ENCODE data around the gene GRIP1.

- TF ChIP-seq RAD21 (IDR thresholded peaks at IDR 0.05; ENCODE audit: low read length) = no peak
- no peak for TF ChIP-seq SMC3 (IDR thresholded peaks at IDR 0.05; ENCODE audit: low read depth, low read length)
- no peak for TF ChIP-seq CTCF (conservative IDR thresholded peaks at IDR 0.05; ENCODE audit: low read depth, low read length)
- no peak for TF ChIP-seq ELK1 (IDR thresholded peaks at IDR 0.05; ENCODE audit: borderline replicate concordance, low read depth, low read length)
- no peak for TF ChIP-seq MAFK (IDR thresholded peaks at IDR 0.05; ENCODE audit: low read depth, low read length)
- TF ChIP-seq CEBPB (IDR thresholded peaks at IDR 0.05; ENCODE audit: low read depth, low read length) = no peak
- no peak for TF ChIP-seq POLR2A (IDR thresholded peaks at IDR 0.05; ENCODE audit: low read depth, low read length)
- no peak for TF ChIP-seq RFX5 (IDR thresholded peaks at IDR 0.05; ENCODE audit: low read depth, low read length)
- TF ChIP-seq MXI1 (IDR thresholded peaks at IDR 0.05; ENCODE audit: borderline replicate concordance, low read depth, low read length) = no peak
- no peak for TF ChIP-seq BHLHE40 (IDR thresholded peaks at IDR 0.05; ENCODE audit: low read depth, low read length)
- no peak for TF ChIP-seq USF2 (IDR thresholded peaks at IDR 0.05; ENCODE audit: low read depth, low read length)
These were observed 178.0 kb downstream of the GRIP1 start for GRCh38 chr12:66500841-66501240.
